A549 (cell line): ENCODE data around the gene NFKB2.

Experiments used
- ELK1 ChIP-seq: fragments of 150-350 bp; IDR thresholded peaks from 2 replicates; pipeline ENCODE4 v1.6.1; 2014; ENCODE audit warnings: low read depth, mild to moderate bottlenecking, low read length
- FOSL2 ChIP-seq, 2 experiments: fragments of 450-650 bp in 1 of 2; fragments of >200 bp in 1 of 2; sonication (Bioruptor Twin) in 1 of 2; formaldehyde crosslinking; IDR thresholded peaks; 2 replicates each; pipeline versions ENCODE4 v1.5.0 to v1.6.1; 2016 to 2020; ENCODE audit warnings: mild to moderate bottlenecking in 1 of 2, moderate library complexity in 1 of 2

GRCh38 chr10:102371295-102371694 is 24.2 kb upstream of the NFKB2 start:
- TF ChIP-seq FOSL2 (IDR thresholded peaks at IDR 0.05) (no peak), FOSL2 (CRISPR knock-in tag; IDR thresholded peaks at IDR 0.05) (no peak), ELK1 (no peak)
